ENCODE results near the gene ARHGEF37.
"Not testable (repeated sequence)": the region's sequence is repeated elsewhere in the genome, so short reads cannot be mapped to it uniquely, and the experiment has no call there.

The ARHGEF37 gene

DNA sequence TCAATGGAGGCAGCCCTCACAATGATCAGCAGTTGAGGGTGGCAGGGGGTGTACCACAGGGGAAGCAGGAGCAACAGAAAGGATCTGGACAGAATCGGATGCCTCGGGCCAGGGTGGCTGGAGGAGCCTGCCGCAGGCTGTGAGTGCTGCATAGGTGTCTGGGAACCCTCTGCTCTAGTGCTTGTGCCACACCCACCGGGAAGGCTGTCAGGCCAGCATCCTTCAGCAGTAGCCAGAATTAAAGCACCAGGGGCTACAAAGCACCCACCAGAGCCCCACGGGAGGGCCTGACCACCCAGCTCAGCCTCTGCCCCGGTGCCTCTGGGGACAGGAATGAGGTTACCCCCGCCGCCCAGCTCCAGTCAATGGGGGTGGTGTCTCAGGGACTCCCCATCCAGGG lies 49.0 kb downstream of the ARHGEF37 start:
- DNase-seq (ENCODE audit: low read depth) = no peak

DNA sequence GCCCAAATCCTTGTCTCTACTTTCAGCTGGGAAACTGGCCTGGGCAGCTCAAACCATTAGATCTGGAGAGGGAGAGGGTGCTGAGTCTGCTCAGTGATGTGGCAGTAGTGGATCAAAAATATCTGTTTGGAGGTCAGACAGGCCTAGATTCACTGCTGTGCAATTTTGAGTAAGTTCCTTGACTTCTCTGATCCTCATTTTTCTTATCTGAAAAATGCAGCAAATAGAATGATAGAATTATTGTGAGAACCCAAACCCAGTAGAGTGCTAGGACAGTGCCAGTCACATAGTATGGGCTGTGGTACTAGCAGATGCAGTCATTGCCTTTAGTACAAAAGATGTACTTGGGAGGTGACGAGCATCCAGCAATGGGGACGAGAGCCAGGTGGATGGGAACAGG lies 50.2 kb downstream of the ARHGEF37 start:
- no peak for DNase-seq (ENCODE audit: low read depth)

DNA sequence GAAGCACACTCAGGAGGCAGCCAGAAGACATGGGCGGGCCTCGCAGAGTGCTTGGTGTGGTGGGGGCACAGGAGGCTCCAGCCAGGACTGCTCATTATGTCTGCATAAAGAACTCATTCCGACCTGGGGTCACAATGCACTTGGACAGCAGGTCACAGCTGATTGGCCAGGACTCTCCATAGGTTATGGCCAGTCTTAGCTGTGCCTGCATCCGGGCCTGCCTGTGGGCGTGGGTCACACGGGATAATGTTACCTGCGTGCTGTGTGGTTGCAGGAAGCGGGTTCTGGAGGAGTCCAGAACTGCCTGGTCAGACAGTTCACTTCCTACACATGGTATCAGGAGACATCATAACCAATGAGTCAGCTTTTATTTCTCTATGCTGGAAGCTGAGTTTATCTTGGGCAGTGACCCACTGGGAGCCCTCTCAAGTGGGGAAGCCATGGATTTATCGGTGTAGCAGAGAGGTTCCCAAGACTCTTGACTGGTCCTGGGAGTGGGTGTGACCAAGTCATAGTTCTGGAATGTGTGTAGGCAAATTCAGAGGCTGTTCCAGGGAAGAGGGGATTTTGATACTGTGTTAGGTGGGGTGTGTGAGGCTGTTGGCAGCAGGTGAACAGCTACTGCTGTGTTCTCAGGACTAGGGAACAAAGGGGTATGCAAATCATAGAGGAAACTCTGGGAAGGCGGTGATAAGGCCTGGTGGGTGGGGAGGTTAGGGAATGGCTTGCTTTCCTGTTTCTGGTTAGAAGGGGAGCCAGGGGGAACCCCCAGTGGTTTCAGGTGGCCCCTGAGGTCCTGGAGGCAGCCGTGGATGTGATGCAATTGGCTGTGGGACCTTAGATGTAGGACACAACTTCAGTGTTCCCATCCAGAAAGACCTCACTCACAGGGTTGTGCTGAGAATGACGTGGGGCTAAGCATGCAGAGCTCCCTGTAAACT lies 51.3 kb downstream of the ARHGEF37 start:
- no peak for DNase-seq (ENCODE audit: low read depth)

DNA sequence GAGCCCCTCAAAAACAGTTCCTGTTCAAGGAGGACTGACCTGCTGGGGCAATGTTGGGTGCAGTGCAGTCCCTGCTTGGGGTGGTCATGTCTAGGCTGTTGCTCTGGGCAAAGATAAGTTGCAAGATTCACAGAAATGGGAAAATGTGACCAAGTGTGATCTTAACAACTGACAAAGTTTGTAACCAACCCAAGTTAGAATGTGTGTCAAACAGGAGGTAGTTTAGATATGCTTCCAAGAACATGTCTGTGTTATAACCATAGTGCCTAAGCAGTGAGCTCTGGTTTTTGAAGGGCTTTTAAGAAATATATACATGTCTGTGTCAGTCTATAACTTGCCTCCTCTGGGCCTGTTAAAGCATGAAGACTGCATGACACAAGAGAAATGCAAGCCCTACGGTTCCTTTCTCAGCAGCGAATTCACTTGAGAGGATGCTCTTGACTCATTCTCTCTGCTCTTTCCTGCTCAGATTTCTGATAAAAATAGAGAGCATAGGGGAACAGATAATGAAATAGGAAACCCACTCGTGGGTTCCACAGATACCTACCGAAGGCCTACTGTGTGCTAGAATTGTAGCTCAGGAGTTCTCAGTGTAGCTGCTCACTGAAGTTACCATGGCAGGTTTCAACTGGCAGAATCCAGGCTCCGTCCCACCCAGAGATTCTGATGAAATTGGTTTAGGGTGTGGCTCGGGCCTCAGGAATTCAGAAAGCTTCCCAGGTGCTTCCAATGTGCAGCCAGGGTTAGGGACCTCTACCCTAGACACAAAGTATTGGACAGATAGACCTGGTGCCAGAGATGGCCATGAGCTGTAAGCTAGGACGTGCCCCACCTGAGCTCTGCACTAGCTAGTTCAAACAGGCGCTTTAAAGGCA lies 52.4 kb downstream of the ARHGEF37 start:
- DNase-seq (ENCODE audit: low read depth) = no peak

DNA sequence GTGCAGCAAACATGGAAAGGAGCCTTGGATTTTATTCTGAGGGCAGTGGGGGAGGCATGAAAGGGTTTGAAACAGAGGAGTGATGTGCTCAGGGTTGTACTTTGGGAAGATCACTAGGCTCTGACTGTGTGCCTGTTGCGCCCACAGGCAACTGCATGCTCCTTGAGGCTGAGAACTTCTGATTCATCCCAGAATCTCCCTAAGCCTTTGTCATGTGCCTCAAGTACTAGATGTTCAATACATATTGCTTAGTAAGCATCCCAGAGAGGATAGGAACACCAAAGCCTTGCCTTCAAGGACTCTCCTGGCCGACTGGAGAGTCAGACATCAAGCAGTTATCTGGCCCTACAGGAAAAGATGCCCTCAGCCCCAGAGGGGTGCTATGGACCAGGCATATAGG lies 54.1 kb downstream of the ARHGEF37 start:
- DNase-seq (ENCODE audit: low read depth) = no peak

DNA sequence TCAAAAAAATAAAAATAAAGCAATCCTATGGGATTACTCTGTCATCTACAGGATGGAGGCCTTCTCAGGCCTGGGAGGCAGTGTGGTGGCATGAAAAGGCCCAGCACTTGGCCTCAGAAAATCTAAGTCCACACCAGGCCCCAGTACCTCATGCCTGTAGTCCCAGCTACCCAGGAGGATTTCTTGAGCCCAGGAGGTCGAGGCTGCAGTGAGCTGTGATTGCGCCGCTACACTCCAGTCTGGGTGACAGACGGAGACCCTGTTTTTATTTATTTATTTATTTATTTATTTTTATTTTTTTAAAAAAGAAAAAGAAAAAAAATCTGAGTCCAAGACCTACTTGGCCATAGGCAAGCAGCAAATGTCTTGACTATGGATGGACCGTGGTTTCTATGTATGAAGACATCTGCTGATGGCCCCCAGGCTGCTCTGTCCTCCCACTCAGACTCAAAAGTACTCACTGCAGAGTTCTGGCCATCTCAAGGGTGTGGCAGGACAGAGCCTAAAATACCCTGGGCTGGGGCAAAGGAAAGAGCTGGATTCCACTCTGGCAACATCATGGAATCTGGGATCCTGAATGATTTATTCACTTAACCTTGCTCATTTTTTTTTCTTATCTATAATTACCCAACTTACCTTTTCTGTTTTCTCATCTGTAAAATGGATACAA lies 55.0 kb downstream of the ARHGEF37 start:
- no peak for DNase-seq (ENCODE audit: low read depth)

DNA sequence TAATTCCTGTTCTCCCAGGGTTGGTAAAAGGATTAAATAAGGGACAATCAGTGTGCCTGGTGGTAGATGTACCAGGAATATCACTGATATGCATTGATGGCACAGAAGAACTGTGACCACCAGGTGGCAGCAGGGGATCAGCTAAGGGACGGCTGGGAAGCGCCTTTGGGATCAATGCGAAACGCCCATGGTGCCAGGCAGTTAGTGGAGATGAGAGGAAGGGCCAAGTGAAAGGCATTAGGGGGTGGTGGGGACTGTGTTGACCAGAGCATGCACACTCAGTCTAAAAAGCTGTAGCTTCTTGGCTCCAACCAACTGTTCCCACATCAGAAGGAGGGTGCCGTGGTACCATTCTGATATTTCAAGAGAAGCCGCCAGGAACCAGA lies 55.6 kb downstream of the ARHGEF37 start:
- DNase-seq (ENCODE audit: low read depth) = peak; percentile 35

DNA sequence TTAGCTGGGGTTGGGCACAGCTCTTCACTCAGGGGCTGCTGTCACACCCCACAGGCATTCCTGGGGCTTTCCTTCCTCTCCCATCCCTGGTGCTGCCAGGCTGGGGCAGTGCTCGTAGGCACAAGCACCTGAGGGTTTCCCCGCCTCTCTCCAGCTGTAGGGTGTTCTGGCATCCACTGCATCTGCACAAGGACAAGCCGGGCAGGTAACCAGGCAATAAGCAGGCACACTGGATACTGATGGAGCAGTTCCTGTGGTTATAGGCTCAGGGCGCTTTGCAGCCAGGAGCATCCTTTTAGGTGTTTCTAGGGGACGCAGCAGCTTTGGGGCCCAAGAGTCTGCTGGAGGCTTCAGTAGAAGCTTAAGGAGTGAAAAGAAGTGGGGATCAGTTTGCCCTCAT lies 56.8 kb downstream of the ARHGEF37 start:
- no peak for DNase-seq (ENCODE audit: low read depth)

DNA sequence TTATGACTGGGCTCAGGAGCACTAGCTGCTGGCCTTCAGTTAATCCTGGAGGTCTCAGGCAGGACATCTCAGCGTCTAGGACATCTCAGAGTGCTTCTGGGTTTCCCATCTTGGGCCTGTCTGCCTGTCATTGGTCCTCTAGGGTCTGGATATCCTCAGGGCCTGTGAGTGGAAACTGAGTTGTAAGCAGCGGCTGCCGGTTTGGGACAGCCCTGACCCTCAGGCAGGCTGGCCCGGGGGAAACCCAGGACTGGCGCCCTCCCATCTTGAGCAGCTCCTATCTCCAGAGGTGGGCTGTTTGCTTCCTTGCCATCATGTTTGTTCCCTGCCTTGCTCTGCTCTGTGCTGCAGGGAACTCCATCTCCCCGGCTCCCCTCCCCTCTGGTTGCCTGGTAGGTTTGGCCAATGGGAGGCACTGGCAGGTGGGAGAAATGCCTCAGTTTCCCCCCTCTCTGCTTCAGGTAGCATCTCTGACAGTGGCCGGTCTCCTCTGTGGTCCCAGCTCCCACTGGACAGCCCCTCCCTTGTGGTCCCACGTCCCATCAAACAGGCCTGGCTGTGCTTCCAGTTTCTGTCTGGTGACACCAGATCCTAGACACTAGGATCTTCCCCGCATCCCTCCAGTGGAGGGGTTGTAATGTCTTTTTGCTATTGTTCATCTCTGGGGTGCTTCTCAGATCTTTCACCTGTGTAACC lies 57.4 kb downstream of the ARHGEF37 start:
- no peak for DNase-seq (ENCODE audit: low read depth)

DNA sequence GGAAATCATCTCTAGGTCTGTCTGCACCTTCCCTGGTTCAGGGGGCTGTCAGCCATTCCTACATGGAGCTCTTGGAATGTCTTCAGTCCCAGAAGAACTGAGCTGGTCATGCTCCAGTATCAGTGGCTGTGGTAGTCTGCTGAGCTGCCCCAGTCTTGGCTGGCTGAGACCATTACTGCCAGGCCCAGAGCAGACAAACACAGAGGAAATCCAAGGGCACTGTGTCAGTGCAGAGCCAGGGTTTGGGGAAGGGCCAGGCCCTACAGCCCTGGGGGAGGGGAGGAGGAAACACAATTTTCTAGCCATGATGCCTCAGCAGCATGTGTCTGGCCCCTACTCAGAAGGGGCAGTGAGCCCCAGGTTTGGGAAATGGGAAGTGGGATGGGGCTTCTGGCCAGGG lies 58.4 kb downstream of the ARHGEF37 start:
- no peak for DNase-seq (ENCODE audit: low read depth)

DNA sequence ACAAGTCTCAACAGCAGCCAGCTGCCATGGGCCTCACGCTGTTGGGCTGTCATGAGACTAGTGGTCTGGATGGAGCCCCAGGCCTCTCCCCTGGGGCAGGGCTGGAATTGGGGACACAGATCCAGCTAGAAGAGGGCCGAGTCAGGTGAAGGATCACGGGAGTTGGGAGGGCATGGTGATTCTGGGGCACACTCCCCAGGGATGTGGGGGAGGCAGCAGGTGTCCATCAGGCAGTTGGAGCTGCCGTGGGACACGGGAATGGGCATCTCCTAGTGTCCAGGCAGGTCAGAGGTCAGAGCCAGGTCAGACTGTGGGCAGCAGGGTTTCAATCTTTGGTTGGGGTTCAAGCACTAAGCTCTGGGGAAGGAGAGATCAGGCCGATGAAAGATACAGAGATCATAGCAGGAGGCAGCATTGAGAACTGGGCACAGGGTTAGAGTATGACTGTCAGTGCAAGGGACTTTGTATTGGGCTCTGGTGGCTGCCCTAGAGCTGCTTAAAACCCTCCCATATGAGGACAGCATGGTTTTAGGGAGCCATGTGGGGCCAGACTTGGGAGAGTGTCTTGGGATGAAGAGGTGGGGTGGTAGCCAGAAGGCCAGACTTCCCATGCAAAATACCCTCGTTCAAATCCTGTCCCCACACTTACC lies 59.2 kb downstream of the ARHGEF37 start:
- no peak for DNase-seq (ENCODE audit: low read depth)

DNA sequence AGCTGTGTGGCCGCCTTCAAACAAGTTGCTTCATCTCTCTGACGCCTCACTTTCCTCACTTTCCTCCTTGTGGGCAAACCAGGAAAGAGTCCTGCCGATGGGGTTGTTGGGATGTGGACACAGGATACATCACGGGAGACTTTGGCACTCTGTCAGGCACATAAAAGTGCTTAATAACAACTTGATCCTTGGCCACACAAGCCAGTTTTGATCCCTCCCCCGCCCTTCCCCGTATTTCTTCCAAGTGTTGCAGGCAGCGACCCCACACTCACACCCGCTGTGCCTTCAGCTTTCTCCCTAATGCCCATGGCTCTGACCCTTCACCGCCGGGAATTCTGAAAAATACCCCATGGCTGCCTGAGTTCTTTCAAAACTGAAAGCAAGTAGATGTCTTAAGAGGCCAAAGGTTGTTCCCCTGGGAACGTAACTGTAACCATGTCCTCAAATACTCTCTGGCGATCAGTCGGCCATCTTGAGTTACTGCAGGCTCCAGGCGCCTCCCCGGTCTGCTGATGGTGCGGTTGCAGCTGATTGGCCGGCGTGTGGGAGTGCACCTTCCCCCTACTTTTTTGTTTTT lies 59.8 kb downstream of the ARHGEF37 start:
- no peak for DNase-seq (ENCODE audit: low read depth)

DNA sequence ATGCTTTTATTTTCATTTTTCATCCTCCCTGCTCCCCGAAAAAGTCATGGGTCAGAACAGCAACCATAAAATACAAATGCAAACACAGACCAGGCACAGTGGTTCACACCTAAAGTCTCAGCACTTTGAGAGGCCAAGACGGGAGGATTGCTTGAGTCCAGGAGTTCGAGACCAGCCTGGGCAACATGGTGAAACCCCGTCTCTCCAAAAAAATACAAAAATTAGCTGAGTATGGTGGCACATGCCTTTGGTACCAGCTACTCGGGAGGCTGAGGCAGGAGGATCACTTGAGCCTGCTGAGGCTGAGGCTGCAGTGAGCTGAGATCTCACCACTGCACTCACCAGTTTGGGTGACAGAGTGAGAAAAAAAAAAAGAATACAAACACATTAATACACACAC lies 60.3 kb downstream of the ARHGEF37 start:
- DNase-seq (ENCODE audit: low read depth) = no peak

DNA sequence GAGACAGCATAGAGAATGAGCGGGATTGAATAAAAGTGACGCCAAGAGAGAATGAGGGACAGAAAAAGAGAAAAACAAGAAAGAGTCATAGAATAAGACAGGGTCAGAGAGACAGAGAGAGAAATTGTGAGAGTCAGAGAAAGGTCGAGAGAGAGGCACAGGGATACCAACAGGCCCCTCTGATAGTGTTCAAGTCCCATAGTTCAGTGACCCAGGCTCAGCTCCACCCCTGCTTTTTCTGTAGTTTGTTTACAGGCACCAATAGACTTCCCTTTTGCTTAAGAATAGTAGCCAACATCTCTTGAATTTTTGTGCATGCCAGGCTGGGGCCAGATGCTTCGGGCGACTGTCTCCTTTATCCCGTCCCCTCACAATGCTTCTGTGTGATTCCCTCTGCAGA lies 62.5 kb downstream of the ARHGEF37 start:
- DNase-seq (ENCODE audit: low read depth) = no peak

DNA sequence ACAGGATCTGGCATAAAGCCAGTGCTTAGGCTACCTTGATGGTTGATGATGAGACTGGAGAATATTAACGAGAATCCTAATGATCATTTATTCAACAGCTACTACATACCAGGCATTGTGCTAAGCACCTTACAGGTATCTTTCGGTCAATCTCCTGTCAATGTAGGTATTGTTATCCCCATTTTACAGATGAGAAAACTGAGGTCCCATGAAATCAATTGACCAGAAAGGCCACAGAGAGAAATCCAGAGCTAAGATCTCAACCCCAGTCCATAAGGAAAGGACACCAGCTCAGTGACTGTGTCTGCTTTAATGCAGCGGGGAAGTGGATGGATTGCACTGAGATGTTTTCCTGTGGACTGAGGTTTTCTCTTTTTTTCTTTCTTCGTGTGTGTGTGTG lies 63.3 kb downstream of the ARHGEF37 start:
- DNase-seq (ENCODE audit: low read depth) = no peak

DNA sequence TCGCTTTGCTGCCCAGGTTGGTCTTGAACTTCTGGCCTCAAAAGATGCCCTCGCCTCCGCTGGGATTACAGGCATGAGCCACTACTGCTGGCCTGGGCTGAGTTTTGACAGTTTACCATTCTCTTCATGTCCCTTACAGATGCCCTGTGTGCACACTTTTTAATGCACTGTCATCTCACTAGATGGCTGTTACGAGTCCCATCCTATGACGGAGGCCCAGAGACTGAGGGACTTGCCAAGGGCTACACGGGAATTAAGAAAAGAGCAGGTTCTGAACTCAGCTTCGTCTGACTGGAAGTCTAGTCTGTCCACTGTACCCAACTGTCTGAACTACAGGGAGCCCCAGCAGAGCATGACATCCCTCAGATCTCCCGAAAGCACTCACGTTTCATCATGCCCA lies 63.9 kb downstream of the ARHGEF37 start:
- DNase-seq (ENCODE audit: low read depth) = no peak

DNA sequence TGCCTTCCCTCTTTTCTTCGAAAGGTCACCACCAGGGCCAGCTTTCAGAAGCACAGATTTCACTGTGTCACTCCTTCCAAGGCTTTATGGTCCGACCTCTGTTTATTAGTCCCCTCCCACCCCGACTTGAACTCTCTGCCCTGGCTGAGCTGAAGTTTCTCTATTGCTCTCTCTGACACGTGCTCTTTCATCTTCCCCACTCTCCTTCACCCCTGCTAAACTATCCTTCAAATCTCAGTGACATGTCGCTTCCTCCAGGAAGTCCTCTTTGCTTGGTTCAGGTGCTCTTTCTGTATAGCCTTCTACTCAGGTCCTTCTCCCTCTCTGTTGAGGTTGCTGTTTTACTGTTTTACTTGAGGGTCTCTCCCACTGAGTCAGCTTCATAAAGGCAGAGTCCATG lies 64.4 kb downstream of the ARHGEF37 start:
- no peak for DNase-seq (ENCODE audit: low read depth)

DNA sequence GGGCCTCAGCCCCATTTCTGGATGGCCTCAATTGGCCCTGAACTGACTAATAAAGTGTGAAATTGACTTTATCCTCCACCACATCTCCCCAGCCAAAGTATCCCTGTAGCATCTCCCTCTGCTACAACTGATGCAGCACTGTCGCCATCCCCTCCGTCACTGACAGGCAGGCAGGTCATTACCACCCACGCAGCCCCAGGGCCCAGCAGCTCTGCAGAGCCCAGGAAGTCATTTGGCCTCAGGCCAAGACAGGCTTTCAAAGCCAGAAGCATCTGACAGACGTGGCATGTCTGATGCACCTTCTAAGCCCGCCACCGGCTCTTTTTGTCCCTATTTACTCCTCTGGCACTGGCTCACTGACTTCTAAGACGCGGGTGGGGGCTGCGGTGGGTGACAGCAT lies 65.3 kb downstream of the ARHGEF37 start:
- no peak for DNase-seq (ENCODE audit: low read depth)

DNA sequence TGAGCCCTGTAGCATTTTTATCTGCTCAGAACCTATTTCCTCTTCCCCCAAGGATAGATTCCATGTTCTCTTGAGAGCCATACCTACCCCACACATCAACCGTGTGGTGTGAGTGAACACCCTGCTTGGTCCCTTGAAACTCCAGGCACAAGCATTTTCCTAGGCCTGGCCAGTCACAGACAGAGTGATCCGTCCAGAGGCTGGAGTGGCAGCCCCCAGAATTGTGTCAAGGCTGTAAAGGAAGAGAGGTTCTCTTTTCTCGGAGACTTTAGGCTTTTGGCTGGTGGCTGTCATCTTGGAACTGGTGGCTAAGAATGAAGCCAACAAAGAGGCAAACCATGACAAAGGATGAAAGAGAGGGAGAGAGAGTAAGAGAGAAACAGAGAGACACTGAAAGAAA lies 66.0 kb downstream of the ARHGEF37 start:
- no peak for DNase-seq (ENCODE audit: low read depth)

DNA sequence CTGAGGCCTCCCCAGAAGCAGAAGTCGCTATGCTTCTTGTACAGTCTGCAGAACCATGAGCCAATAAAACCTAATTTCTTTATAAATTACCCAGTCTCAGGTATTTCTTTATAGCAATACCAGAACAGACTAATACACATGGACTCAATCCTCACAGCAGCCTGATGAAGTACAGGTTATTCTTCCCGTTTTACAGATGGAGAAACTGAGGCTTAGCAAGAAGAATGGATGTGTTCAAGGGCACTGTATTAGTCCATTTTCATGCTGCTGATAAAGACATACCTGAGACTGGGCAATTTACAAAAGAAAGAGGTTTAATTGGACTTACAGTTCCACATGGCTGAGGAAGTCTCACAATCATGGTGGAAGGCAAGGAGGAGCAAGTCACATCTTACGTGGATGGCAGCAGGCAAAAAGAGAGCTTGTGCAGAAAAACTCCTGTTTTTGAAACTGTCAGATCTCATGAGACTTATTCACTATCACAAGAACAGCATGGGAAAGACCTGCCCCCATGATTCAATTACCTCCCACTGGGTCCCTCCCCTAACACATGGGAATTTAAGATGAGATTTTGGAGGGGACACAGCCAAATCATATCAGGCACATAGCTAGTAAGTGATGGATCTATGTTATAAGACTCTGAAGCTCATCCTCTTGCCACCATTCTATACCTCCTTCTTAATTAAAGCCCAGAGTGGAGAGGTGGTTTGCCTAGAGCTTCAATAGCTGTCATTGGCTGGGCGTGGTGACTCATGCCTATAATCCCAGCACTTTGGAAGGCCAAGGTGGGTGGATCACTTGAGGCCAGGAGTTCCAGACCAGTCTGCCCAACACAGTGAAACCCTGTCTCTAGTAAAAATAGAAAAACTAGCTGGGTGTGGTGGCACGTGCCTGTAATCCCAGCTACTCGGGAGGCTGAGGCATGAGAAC lies 67.4 kb downstream of the ARHGEF37 start:
- not testable (repeated sequence) for DNase-seq (ENCODE audit: low read depth)
